ENCODE data around the gene L3MBTL4.

Gene L3MBTL4

GRCh38 chr18:6060149-6060548, 354.6 kb downstream of the L3MBTL4 start:
- TF ChIP-seq RAD21 (IDR thresholded peaks at IDR 0.05; ENCODE audit: low read depth) (no peak), ZBTB7A (IDR thresholded peaks at IDR 0.05; ENCODE audit: low read depth) (no peak), REST (IDR thresholded peaks at IDR 0.05; ENCODE audit: low read depth) (no peak), EGR1 (IDR thresholded peaks at IDR 0.05) (no peak), FOXM1 (IDR thresholded peaks at IDR 0.05; ENCODE audit: borderline replicate concordance, low read depth) (no peak)

- TF ChIP-seq ZBTB7A (IDR thresholded peaks at IDR 0.05; ENCODE audit: low read depth), result no peak
- TF ChIP-seq FOXM1 (IDR thresholded peaks at IDR 0.05; ENCODE audit: borderline replicate concordance, low read depth), result no peak
- no peak for TF ChIP-seq NFIC (IDR thresholded peaks at IDR 0.05)
- TF ChIP-seq EGR1 (IDR thresholded peaks at IDR 0.05), result no peak
- TF ChIP-seq USF1 (IDR thresholded peaks at IDR 0.05), result no peak
- TF ChIP-seq YY1 (IDR thresholded peaks at IDR 0.05; ENCODE audit: low read depth), result no peak
- no peak for TF ChIP-seq CREB1 (IDR thresholded peaks at IDR 0.05; ENCODE audit: low read depth)
- no peak for TF ChIP-seq REST (IDR thresholded peaks at IDR 0.05; ENCODE audit: low read depth)
- TF ChIP-seq TAF1 (IDR thresholded peaks at IDR 0.05; ENCODE audit: low read depth), result no peak
- TF ChIP-seq MAX (IDR thresholded peaks at IDR 0.05), result no peak
- no peak for TF ChIP-seq TEAD4 (IDR thresholded peaks at IDR 0.05)
- TF ChIP-seq TCF12 (IDR thresholded peaks at IDR 0.05; ENCODE audit: low read depth), result no peak
- no peak for TF ChIP-seq CEBPB (IDR thresholded peaks at IDR 0.05)
- no peak for TF ChIP-seq EP300 (IDR thresholded peaks at IDR 0.05; ENCODE audit: borderline replicate concordance)
- no peak for TF ChIP-seq RAD21 (IDR thresholded peaks at IDR 0.05; ENCODE audit: low read depth)
Observed at GRCh38 chr18:6059551-6059950, 355.2 kb downstream of the L3MBTL4 start.

GRCh38 chr18:6058941-6059340, 355.8 kb downstream of the L3MBTL4 start:
- TF ChIP-seq TAF1 (IDR thresholded peaks at IDR 0.05; ENCODE audit: low read depth), result no peak
- no peak for TF ChIP-seq EGR1 (IDR thresholded peaks at IDR 0.05)
- TF ChIP-seq RAD21 (IDR thresholded peaks at IDR 0.05; ENCODE audit: low read depth), result no peak
- TF ChIP-seq CEBPB (IDR thresholded peaks at IDR 0.05), result no peak

- TF ChIP-seq ZBTB7A (IDR thresholded peaks at IDR 0.05; ENCODE audit: low read depth) (no peak), CREB1 (IDR thresholded peaks at IDR 0.05; ENCODE audit: low read depth) (no peak), EP300 (IDR thresholded peaks at IDR 0.05; ENCODE audit: borderline replicate concordance) (no peak)
Observed at GRCh38 chr18:6057604-6058003, 357.1 kb downstream of the L3MBTL4 start.

- TF ChIP-seq REST (IDR thresholded peaks at IDR 0.05; ENCODE audit: low read depth) (no peak), EP300 (IDR thresholded peaks at IDR 0.05; ENCODE audit: borderline replicate concordance) (no peak), CREB1 (IDR thresholded peaks at IDR 0.05; ENCODE audit: low read depth) (no peak), TEAD4 (IDR thresholded peaks at IDR 0.05) (no peak), FOXM1 (IDR thresholded peaks at IDR 0.05; ENCODE audit: borderline replicate concordance, low read depth) (no peak), NFIC (IDR thresholded peaks at IDR 0.05) (no peak), EGR1 (IDR thresholded peaks at IDR 0.05) (no peak), TAF1 (IDR thresholded peaks at IDR 0.05; ENCODE audit: low read depth) (no peak), TCF12 (IDR thresholded peaks at IDR 0.05; ENCODE audit: low read depth) (no peak), CEBPB (IDR thresholded peaks at IDR 0.05) (no peak), USF1 (IDR thresholded peaks at IDR 0.05) (no peak), MAX (IDR thresholded peaks at IDR 0.05) (no peak), ZBTB7A (IDR thresholded peaks at IDR 0.05; ENCODE audit: low read depth) (no peak), RAD21 (IDR thresholded peaks at IDR 0.05; ENCODE audit: low read depth) (no peak), YY1 (IDR thresholded peaks at IDR 0.05; ENCODE audit: low read depth) (no peak)
Observed at GRCh38 chr18:6056171-6056910, 358.4 kb downstream of the L3MBTL4 start.
